ENCODE data around the gene GULP1.
A peak's percentile ranks its signal among the peaks of the same experiment; 100 is the strongest.

The GULP1 gene

GRCh38 chr2:188414869-188415753, 123.4 kb downstream of the GULP1 start:
- no peak overlapping the region for H3K4me3 ChIP-seq (ENCODE audit: low read length)
- no peak for DNase-seq (ENCODE audit: low read depth)
- TF ChIP-seq, protein P1, sequence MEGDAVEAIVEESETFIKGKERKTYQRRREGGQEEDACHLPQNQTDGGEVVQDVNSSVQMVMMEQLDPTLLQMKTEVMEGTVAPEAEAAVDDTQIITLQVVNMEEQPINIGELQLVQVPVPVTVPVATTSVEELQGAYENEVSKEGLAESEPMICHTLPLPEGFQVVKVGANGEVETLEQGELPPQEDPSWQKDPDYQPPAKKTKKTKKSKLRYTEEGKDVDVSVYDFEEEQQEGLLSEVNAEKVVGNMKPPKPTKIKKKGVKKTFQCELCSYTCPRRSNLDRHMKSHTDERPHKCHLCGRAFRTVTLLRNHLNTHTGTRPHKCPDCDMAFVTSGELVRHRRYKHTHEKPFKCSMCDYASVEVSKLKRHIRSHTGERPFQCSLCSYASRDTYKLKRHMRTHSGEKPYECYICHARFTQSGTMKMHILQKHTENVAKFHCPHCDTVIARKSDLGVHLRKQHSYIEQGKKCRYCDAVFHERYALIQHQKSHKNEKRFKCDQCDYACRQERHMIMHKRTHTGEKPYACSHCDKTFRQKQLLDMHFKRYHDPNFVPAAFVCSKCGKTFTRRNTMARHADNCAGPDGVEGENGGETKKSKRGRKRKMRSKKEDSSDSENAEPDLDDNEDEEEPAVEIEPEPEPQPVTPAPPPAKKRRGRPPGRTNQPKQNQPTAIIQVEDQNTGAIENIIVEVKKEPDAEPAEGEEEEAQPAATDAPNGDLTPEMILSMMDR (conservative IDR thresholded peaks at IDR 0.05; ENCODE audit: low read depth, low read length), result no peak

DNA sequence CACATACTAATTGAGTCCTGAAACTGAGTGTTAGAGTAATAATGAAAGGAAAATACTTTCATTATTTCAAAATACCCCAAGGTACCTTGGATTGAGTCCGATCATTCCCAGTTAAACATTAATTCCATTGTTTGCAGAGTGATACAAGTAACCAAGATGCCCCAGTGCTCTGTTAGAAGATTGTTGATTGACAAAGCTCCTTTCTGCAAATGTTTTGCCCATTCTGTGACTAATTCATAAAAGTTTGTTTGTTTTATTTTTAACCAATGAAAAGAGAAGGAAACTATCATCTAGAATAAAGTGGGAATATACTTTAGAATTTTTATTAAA, 124.0 kb downstream of the GULP1 start:
- TF ChIP-seq, protein P1 (conservative IDR thresholded peaks at IDR 0.05; ENCODE audit: low read depth, low read length), result no peak
- no peak overlapping the region for H3K4me3 ChIP-seq (ENCODE audit: low read length)
- no peak for DNase-seq (ENCODE audit: low read depth)

- TF ChIP-seq, protein P1 (conservative IDR thresholded peaks at IDR 0.05; ENCODE audit: low read depth, low read length), result no peak
- DNase-seq (ENCODE audit: low read depth), result no peak
- no peak overlapping the region for H3K4me3 ChIP-seq (ENCODE audit: low read length)
Measured at GRCh38 chr2:188416367-188416766, 124.7 kb downstream of the GULP1 start.

DNA sequence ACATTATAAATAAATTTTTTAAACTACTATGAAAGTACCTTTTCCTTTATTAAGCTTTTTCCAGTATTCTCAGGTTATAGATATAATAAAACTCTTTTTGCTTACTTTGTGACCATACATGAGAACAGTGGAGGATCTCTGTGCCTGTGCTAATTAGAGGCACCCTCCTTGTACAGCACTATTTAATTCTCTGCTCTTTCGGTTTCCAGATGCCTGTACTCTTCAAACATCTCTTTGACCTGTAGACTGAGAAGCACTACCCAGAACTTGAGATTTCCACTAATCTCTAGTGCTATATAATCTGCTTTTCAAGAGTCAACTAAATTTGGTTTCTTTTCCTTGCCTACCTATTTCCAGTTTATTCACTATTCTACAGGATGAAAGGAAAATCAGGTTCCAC, 131.1 kb downstream of the GULP1 start:
- no peak for DNase-seq (ENCODE audit: low read depth)
- TF ChIP-seq, protein P1 (conservative IDR thresholded peaks at IDR 0.05; ENCODE audit: low read depth, low read length), result no peak
- H3K4me3 ChIP-seq (ENCODE audit: low read length), result no peak overlapping the region

- TF ChIP-seq, protein P1 (conservative IDR thresholded peaks at IDR 0.05; ENCODE audit: low read depth, low read length), result no peak
- H3K4me3 ChIP-seq (ENCODE audit: low read length), result no peak overlapping the region
- peak; percentile 43 for DNase-seq (ENCODE audit: low read depth)
Measured at GRCh38 chr2:188425266-188425665, 133.6 kb downstream of the GULP1 start.

DNA sequence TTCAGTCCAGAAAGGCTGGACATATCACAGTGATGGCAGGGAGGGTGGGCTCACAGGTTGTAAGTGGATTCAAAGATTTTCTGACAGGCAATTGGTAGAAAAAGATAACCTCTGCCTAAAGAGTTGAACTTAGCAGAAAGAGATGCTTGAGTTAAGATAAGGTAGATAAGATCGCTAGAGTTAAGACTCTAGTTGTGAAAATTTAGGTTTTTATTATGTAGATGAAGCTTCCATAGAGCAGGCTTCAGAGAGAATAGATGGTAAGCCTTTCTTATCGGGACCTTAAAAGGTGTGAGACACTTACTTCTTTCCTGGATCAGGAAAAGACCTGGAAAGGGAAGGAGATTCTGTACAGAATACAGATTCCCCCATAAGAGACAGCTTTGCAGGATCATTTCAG, 134.4 kb downstream of the GULP1 start:
- TF ChIP-seq, protein P1 (conservative IDR thresholded peaks at IDR 0.05; ENCODE audit: low read depth, low read length), result no peak

DNA sequence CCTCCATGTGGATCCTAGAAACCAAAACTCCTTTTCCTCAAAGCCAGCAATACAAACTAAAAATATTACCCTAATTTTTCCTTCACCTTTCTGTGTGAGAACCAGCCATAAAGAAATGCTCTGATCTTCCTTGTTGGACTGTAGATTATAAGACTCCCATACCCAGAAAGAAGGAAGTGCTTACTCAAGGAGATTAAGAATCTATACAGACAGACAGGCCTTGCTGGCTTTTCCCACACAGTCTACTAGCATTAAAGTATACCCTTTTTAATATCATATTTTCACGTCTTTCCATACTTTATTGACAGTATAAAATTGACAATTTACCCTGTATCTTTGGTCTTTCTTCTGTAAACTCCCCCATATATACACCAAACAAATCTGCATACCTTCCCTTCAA, 139.0 kb downstream of the GULP1 start:
- TF ChIP-seq, protein P1 (conservative IDR thresholded peaks at IDR 0.05; ENCODE audit: low read depth, low read length), result no peak
- DNase-seq (ENCODE audit: low read depth), result no peak
- H3K4me3 ChIP-seq (ENCODE audit: low read length), result no peak overlapping the region

More for the DNA sequence above, 134.4 kb downstream of the GULP1 start:
- no peak for DNase-seq (ENCODE audit: low read depth)
- no peak overlapping the region for H3K4me3 ChIP-seq (ENCODE audit: low read length)
